DOHH2 (cell line): ENCODE measurements around the gene PPP3CA.

Experiments used
- CTCF ChIP-seq: fragments of 200-600 bp; sonication (generic); IDR thresholded peaks from one replicate; pipeline ENCODE4 v1.5.1; 2014; ENCODE audit warnings: antibody characterized with exemption, mild to moderate bottlenecking, low read depth, low read length; ENCODE audit not compliant: poor library complexity, severe bottlenecking
- EZH2phosphoT487 ChIP-seq: fragments of 200-600 bp; sonication (generic); IDR thresholded peaks from 2 replicates; pipeline ENCODE4 v1.6.1; 2017; ENCODE audit warnings: borderline replicate concordance, mild to moderate bottlenecking, antibody characterized with exemption, low read length, moderate library complexity, mixed read lengths

DNA sequence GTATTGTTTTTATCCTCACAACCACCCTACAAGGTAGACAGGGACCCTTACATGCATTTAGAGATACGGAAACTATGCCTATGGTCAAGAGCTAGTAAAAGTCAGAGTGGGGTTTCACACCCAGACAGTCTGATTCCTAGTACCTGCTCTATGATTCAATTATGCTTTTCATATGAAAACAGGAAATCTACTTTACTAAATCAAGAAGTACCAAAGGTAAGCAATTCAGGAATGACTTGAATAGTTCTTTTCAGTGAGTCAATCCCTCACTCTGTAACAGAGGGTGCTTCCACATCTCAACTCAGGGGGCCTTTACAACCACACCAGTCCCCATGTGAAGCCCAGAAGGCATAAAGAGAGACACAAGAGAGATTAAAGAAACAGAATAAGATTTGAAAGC, 191.4 kb downstream of the PPP3CA start:
- no peak for TF ChIP-seq CTCF
- TF ChIP-seq EZH2phosphoT487 = no peak
